ENCODE measurements around the gene AKNAD1.

Gene AKNAD1

GRCh38 chr1:108871050-108871724, 14.3 kb upstream of the AKNAD1 start:
- Histone ChIP-seq H2AFZ (ENCODE audit: low read length) (no peak overlapping the region), H3K4me2 (ENCODE audit: low read depth, low read length, poor library complexity, severe bottlenecking) (no peak overlapping the region), H4K20me1 (ENCODE audit: insufficient read depth, low read length, poor library complexity, severe bottlenecking) (no peaks in the 10 kb centered on the region), H3F3A (ENCODE audit: low read depth) (no peaks in the 10 kb centered on the region), H3K9me3 (ENCODE audit: insufficient read depth, low read depth, low read length) (no peaks in the 10 kb centered on the region), H3K79me2 (ENCODE audit: insufficient read depth, low read length) (no peaks in the 10 kb centered on the region), H3K27me3 (ENCODE audit: insufficient read depth, low read length, poor library complexity, severe bottlenecking) (no peaks in the 10 kb centered on the region), H3K9me2 (replicated peaks; ENCODE audit: low read depth, low read length) (no peaks in the 10 kb centered on the region), H3K4me3 (ENCODE audit: low read length, poor library complexity, severe bottlenecking) (no peak overlapping the region), H3K36me3 (ENCODE audit: insufficient read depth, low read length) (no peaks in the 10 kb centered on the region), H3K4me1 (ENCODE audit: insufficient read depth, low read length, poor library complexity, severe bottlenecking) (peaks cover 6% of the 10 kb centered on the region), H3K9ac (ENCODE audit: low read depth, low read length, poor library complexity, severe bottlenecking) (no peak overlapping the region)
- TF ChIP-seq CTCF (conservative IDR thresholded peaks at IDR 0.05; ENCODE audit: low read length) (no peak), EZH2phosphoT487 (IDR thresholded peaks at IDR 0.05; ENCODE audit: borderline replicate concordance) (no peak)

DNA sequence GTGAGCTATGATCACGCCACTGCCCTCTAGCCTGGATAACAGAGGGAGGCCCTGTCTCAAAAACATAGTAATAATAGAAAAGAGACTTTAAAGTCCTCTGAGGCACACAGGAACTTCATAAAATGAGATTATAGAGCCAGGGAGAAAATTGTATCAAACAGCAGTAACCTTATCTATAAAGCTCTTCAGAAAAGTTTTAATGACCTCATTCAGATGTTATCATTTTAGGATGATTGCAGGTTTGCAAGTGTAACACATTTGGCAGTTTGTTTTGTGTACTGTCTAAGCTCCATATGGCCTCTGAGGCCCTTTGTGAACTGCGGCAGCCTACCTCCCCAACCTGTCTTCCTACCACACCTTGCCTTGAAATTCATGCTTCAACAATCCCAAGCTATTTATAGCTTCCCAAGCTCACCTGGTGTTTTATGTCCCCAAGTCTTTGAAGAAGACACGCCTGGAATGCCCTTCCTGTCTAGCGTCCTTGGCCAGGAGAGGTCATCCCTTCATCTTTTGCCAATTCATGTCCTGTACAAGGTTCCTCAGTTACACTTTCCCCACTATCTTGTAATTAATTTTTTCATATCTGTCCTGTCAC, 8.5 kb upstream of the AKNAD1 start:
- no peaks in the 10 kb centered on the region for H3F3A ChIP-seq (ENCODE audit: low read depth)
- no peak overlapping the region; the same call in 1 of the 2 replicates for H2AFZ ChIP-seq (ENCODE audit: low read length)
- H3K36me3 ChIP-seq (ENCODE audit: insufficient read depth, low read length) = no peaks in the 10 kb centered on the region
- no peaks in the 10 kb centered on the region for H4K20me1 ChIP-seq (ENCODE audit: insufficient read depth, low read length, poor library complexity, severe bottlenecking)
- no peak overlapping the region for H3K4me2 ChIP-seq (ENCODE audit: low read depth, low read length, poor library complexity, severe bottlenecking)
- no peaks in the 10 kb centered on the region for H3K9me2 ChIP-seq (replicated peaks; ENCODE audit: low read depth, low read length)
- TF ChIP-seq CTCF (conservative IDR thresholded peaks at IDR 0.05; ENCODE audit: low read length) = no peak
- TF ChIP-seq EZH2phosphoT487 (IDR thresholded peaks at IDR 0.05; ENCODE audit: borderline replicate concordance) = no peak
- no peaks in the 10 kb centered on the region for H3K9me3 ChIP-seq (ENCODE audit: insufficient read depth, low read depth, low read length)
- no peaks in the 10 kb centered on the region for H3K27me3 ChIP-seq (ENCODE audit: insufficient read depth, low read length, poor library complexity, severe bottlenecking)
- no peak overlapping the region for H3K4me3 ChIP-seq (ENCODE audit: low read length, poor library complexity, severe bottlenecking)
- no peaks in the 10 kb centered on the region for H3K79me2 ChIP-seq (ENCODE audit: insufficient read depth, low read length)
- H3K4me1 ChIP-seq (ENCODE audit: insufficient read depth, low read length, poor library complexity, severe bottlenecking) = peaks cover 27% of the 10 kb centered on the region
- H3K9ac ChIP-seq (ENCODE audit: low read depth, low read length, poor library complexity, severe bottlenecking) = no peak overlapping the region

- H3K4me1 ChIP-seq (ENCODE audit: insufficient read depth, low read length, poor library complexity, severe bottlenecking) = peaks cover 27% of the 10 kb centered on the region
- no peak overlapping the region for H3K9ac ChIP-seq (ENCODE audit: low read depth, low read length, poor library complexity, severe bottlenecking)
- TF ChIP-seq EZH2phosphoT487 (IDR thresholded peaks at IDR 0.05; ENCODE audit: borderline replicate concordance) (no peak), CTCF (conservative IDR thresholded peaks at IDR 0.05; ENCODE audit: low read length) (no peak)
- H3K9me3 ChIP-seq (ENCODE audit: insufficient read depth, low read depth, low read length) = no peaks in the 10 kb centered on the region
- no peak overlapping the region for H3K4me3 ChIP-seq (ENCODE audit: low read length, poor library complexity, severe bottlenecking)
- no peak overlapping the region for H2AFZ ChIP-seq (ENCODE audit: low read length)
- no peaks in the 10 kb centered on the region for H3K79me2 ChIP-seq (ENCODE audit: insufficient read depth, low read length)
- H4K20me1 ChIP-seq (ENCODE audit: insufficient read depth, low read length, poor library complexity, severe bottlenecking) = no peaks in the 10 kb centered on the region
- no peaks in the 10 kb centered on the region for H3F3A ChIP-seq (ENCODE audit: low read depth)
- no peak overlapping the region for H3K4me2 ChIP-seq (ENCODE audit: low read depth, low read length, poor library complexity, severe bottlenecking)
- H3K27me3 ChIP-seq (ENCODE audit: insufficient read depth, low read length, poor library complexity, severe bottlenecking) = no peaks in the 10 kb centered on the region
- H3K36me3 ChIP-seq (ENCODE audit: insufficient read depth, low read length) = no peaks in the 10 kb centered on the region
- no peaks in the 10 kb centered on the region for H3K9me2 ChIP-seq (replicated peaks; ENCODE audit: low read depth, low read length)
Measured at GRCh38 chr1:108863984-108864383, 7.1 kb upstream of the AKNAD1 start.
